ENCODE data around the gene SELENOM. TPM values are rescaled to one million over a fixed set of nuclear protein-coding genes. Genes with fewer than 3 reads are reported as not detected.
"Not testable (repeated sequence)": the region's sequence is repeated elsewhere in the genome, so short reads cannot be mapped to it uniquely, and the experiment has no call there.

The SELENOM gene
- total RNA-seq, 1 donor from 2014 or later: 86.8 TPM

GRCh38 chr22:31077681-31078080, 29.7 kb downstream of the SELENOM start:
- no peak overlapping the region for H3K27ac ChIP-seq
- ATAC-seq (no peak), DNase-seq (no peak)
- H3K36me3 ChIP-seq: no peaks in the 10 kb centered on the region
- intact Hi-C loops (cut with DNase I): no loop called here
- no peaks in the 10 kb centered on the region for H3K9me3 ChIP-seq
- no peaks in the 10 kb centered on the region for H3K27me3 ChIP-seq (ENCODE audit: low read depth)
- H3K4me1 ChIP-seq: peaks cover 22% of the 10 kb centered on the region
- no peak for TF ChIP-seq CTCF (IDR thresholded peaks at IDR 0.05)
- no peak overlapping the region for H3K4me3 ChIP-seq

GRCh38 chr22:31075961-31076360, 31.4 kb downstream of the SELENOM start:
- DNase-seq: peak; percentile 69
- Histone ChIP-seq H3K9me3 (no peaks in the 10 kb centered on the region), H3K4me3 (no peak overlapping the region), H3K4me1 (peaks cover 9% of the 10 kb centered on the region), H3K27me3 (ENCODE audit: low read depth) (no peaks in the 10 kb centered on the region), H3K36me3 (no peaks in the 10 kb centered on the region), H3K27ac (peak overlapping the region; percentile 78)
- TF ChIP-seq CTCF (IDR thresholded peaks at IDR 0.05): no peak
- intact Hi-C loops (cut with DNase I): no loop called here
- ATAC-seq: peak; percentile 58 to 67

GRCh38 chr22:31073545-31074145, 33.7 kb downstream of the SELENOM start:
- ATAC-seq; H3K36me3 ChIP-seq; H3K27ac ChIP-seq; H3K9me3 ChIP-seq; intact Hi-C loops (cut with DNase I); H3K27me3 ChIP-seq (ENCODE audit: low read depth); H3K4me3 ChIP-seq; DNase-seq; H3K4me1 ChIP-seq: not testable (repeated sequence)

- H3K4me1 ChIP-seq; H3K36me3 ChIP-seq; H3K27ac ChIP-seq; H3K27me3 ChIP-seq (ENCODE audit: low read depth); intact Hi-C loops (cut with DNase I); DNase-seq; H3K4me3 ChIP-seq; H3K9me3 ChIP-seq; ATAC-seq: not testable (repeated sequence)
These were observed 34.2 kb downstream of the SELENOM start for GRCh38 chr22:31073125-31073524.

- ATAC-seq; H3K27ac ChIP-seq; DNase-seq; H3K4me3 ChIP-seq; intact Hi-C loops (cut with DNase I); H3K27me3 ChIP-seq (ENCODE audit: low read depth); H3K9me3 ChIP-seq; H3K36me3 ChIP-seq; H3K4me1 ChIP-seq: not testable (repeated sequence)
These were observed 37.6 kb downstream of the SELENOM start for GRCh38 chr22:31069691-31070314.

GRCh38 chr22:31068970-31069369, 38.4 kb downstream of the SELENOM start:
- Histone ChIP-seq H3K4me3 (no peak overlapping the region), H3K27me3 (ENCODE audit: low read depth) (no peaks in the 10 kb centered on the region), H3K36me3 (no peaks in the 10 kb centered on the region), H3K4me1 (no peaks in the 10 kb centered on the region), H3K27ac (no peak overlapping the region), H3K9me3 (no peaks in the 10 kb centered on the region)
- TF ChIP-seq CTCF (IDR thresholded peaks at IDR 0.05): no peak
- no peak for DNase-seq
- intact Hi-C loops (cut with DNase I): no loop called here
- no peak for ATAC-seq

- no peak for TF ChIP-seq CTCF (IDR thresholded peaks at IDR 0.05)
- no peak overlapping the region for H3K4me3 ChIP-seq
- no peak for ATAC-seq
- no peaks in the 10 kb centered on the region for H3K9me3 ChIP-seq
- no peak for DNase-seq
- H3K4me1 ChIP-seq: no peaks in the 10 kb centered on the region
- H3K36me3 ChIP-seq: no peaks in the 10 kb centered on the region
- intact Hi-C loops (cut with DNase I): no loop called here
- H3K27ac ChIP-seq: no peak overlapping the region
- no peaks in the 10 kb centered on the region for H3K27me3 ChIP-seq (ENCODE audit: low read depth)
These were observed 43.0 kb downstream of the SELENOM start for GRCh38 chr22:31064369-31064768.
